ENCODE results near the gene DIAPH1. TPM values are rescaled to one million over a fixed set of nuclear protein-coding genes. Genes with fewer than 3 reads are reported as not detected.

DIAPH1 gene
- total RNA-seq, 6 experiments from 2014 or later = 105 to 119 (median 109) TPM

DNA sequence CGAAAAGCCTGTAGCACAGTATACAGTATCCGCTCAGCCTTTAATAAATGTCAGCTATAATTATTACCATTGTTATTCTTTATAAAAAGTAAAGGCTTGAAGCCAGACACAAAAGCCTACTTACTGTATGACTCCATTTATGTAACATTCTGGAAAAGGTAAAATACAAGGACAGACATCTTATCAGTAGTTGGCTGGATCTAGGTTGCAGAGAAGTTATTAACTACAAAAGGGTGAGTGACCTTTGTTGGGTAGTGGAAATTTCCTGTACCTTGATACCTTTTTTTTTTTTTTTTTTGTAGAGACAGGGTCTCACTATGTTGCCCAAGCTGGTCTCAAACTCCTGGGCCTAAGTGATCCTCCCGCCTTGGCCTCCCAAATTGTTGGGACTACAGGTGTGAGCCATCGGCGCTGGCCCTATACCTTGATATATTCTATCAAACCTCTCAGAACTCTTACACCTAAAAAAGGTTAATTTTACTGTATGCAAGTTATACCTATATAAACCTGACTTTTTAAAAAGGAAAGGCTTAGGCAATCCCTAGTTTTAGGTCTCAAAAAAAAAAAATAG is 11.9 kb upstream of the DIAPH1 start:
- Mint-ChIP-seq H3K27ac (no peak overlapping the region), H3K9me3 (no peaks in the 10 kb centered on the region), H3K4me3 (no peak overlapping the region), H3K4me1 (ENCODE audit: low read depth) (peaks cover 42% of the 10 kb centered on the region), H3K27me3 (ENCODE audit: insufficient read depth) (no peaks in the 10 kb centered on the region), H3K36me3 (ENCODE audit: low read depth) (peaks cover 22% of the 10 kb centered on the region)
- TF ChIP-seq, protein P1, sequence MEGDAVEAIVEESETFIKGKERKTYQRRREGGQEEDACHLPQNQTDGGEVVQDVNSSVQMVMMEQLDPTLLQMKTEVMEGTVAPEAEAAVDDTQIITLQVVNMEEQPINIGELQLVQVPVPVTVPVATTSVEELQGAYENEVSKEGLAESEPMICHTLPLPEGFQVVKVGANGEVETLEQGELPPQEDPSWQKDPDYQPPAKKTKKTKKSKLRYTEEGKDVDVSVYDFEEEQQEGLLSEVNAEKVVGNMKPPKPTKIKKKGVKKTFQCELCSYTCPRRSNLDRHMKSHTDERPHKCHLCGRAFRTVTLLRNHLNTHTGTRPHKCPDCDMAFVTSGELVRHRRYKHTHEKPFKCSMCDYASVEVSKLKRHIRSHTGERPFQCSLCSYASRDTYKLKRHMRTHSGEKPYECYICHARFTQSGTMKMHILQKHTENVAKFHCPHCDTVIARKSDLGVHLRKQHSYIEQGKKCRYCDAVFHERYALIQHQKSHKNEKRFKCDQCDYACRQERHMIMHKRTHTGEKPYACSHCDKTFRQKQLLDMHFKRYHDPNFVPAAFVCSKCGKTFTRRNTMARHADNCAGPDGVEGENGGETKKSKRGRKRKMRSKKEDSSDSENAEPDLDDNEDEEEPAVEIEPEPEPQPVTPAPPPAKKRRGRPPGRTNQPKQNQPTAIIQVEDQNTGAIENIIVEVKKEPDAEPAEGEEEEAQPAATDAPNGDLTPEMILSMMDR (IDR thresholded peaks at IDR 0.05) = no peak
- DNase-seq = no peak

DNA sequence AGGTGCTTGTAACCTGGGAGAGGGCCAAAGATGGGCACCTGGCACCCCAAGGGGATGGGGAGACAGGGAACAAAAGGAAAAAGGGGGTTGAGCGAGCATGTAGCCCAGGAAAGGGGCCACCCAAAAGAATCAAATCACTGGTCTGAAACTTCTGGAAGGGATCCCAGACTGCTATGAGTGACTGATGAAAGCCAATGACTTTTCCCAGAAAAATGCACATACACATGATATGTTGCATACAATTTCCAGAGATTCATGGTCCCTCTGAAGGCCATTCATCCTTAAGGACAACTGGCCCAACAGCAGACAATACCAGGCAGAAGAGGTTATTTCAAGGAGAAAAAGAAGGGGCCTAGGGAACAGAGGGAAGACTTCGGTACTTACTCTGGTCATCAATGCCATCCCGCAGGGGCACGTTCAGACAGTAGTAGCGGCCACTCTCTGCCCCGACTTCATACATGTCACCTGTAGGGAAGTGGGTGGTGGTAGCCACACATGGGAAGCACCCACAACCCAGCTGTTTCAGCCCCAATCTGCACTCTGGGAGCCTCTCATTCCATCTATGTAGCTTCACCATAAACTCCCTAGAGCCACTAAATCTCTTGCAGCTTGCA is 9.5 kb upstream of the DIAPH1 start:
- DNase-seq = no peak
- no peak overlapping the region for H3K4me3 Mint-ChIP-seq
- peaks cover 23% of the 10 kb centered on the region for H3K4me1 Mint-ChIP-seq (ENCODE audit: low read depth)
- TF ChIP-seq, protein P1 (IDR thresholded peaks at IDR 0.05) = no peak
- no peaks in the 10 kb centered on the region for H3K27me3 Mint-ChIP-seq (ENCODE audit: insufficient read depth)
- H3K9me3 Mint-ChIP-seq = no peaks in the 10 kb centered on the region
- H3K27ac Mint-ChIP-seq = no peak overlapping the region
- peaks cover 31% of the 10 kb centered on the region for H3K36me3 Mint-ChIP-seq (ENCODE audit: low read depth)

DNA sequence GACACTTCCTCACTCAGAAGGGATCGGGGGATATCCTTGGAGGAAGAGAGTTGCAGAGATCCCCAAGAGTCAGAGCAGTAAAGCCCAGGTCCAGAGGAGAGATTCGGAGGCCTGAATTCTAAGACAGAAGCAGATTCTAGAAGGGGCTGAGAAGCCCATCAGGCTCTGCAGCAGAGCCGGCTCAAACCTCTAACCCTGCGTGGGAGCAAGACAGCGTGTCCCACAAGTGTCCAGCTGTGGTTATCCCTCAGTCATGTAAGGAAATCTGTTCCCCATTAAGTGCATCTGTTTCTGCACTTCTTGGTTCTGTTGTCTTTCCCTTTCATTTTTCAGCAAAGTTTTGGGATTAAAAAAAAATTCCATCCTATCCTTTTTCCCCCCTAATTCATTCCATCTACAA is 4.8 kb upstream of the DIAPH1 start:
- DNase-seq = no peak
- TF ChIP-seq, protein P1 (IDR thresholded peaks at IDR 0.05) = no peak
- Mint-ChIP-seq H3K27me3 (ENCODE audit: insufficient read depth) (no peaks in the 10 kb centered on the region; the same call in 1 of the 2 replicates), H3K27ac (0 out of 2 replicates have a peak overlapping the region, but pooled peaks have one; percentile 19), H3K4me3 (no peak overlapping the region), H3K36me3 (ENCODE audit: low read depth) (peaks cover 34% of the 10 kb centered on the region), H3K4me1 (ENCODE audit: low read depth) (peaks cover 24% of the 10 kb centered on the region), H3K9me3 (no peaks in the 10 kb centered on the region)

DNA sequence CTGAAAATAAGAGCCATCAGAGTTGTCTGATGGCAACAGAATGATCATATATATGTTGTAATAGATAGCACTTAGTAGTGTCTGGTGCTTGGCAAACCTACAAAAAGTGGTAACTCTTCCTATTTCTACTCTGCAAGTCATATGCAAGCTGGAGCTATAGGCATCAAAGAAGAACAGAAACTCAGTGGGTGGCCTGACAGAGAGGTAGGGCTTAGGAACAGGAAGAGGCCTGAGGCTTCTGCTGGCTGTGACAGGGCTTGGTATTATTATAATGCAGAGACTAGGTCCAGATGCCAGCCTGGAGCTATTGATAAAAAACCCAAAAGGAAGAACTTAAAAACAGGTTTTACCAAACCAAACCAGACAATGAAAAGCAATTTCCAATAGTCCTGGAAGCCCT is 4.4 kb upstream of the DIAPH1 start:
- TF ChIP-seq, protein P1 (IDR thresholded peaks at IDR 0.05) = no peak
- no peak for DNase-seq
- H3K4me3 Mint-ChIP-seq = no peak overlapping the region
- no peaks in the 10 kb centered on the region for H3K9me3 Mint-ChIP-seq
- peak overlapping the region; percentile 19; the same call in 1 of the 2 replicates for H3K27ac Mint-ChIP-seq
- peaks cover 19% of the 10 kb centered on the region for H3K4me1 Mint-ChIP-seq (ENCODE audit: low read depth)
- H3K36me3 Mint-ChIP-seq (ENCODE audit: low read depth) = peaks cover 32% of the 10 kb centered on the region
- peaks cover 2% of the 10 kb centered on the region; the same call in 1 of the 2 replicates for H3K27me3 Mint-ChIP-seq (ENCODE audit: insufficient read depth)

DNA sequence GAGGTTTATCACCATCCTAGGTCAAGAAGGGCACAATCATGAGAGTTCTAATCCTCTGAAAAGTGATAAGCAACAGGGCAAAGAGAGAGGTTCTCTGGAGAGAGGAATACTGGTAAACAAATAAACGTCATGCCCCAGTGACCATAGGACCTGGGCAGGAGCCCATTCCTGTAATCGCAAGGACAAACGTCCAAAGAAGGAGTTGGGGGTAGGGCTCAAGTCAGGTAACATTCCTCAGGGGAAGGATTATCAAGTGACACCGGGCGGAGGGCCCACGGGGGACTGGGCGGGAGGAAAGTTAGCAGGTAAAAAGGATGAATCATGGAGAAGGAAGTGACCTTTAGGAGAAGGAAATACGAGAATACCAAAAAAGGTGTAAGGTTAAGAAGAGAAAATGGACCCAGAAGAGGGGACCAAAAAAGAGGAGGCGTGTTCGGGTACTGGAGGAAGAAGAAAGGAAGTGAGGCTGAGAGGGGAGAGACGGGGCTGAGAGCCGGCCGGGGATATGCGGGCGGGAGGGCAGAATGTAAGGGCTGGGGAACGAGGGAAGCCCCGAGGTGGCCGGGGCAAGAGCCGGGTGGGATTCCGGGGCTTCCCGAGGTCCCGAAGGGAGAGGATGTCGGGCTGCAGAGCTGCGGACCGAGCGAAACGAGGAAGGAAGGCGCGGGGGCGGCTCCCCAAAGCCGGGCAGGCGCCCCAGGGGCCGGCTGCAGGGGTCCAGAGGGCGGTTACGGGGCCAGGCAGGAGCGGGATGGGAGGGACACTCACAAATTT is 583 bp downstream of the DIAPH1 start:
- peak overlapping the region; percentile 96 for H3K4me3 Mint-ChIP-seq
- H3K9me3 Mint-ChIP-seq = no peaks in the 10 kb centered on the region
- TF ChIP-seq, protein P1 (IDR thresholded peaks at IDR 0.05) = no peak
- peaks cover 2% of the 10 kb centered on the region; the same call in 1 of the 2 replicates for H3K27me3 Mint-ChIP-seq (ENCODE audit: insufficient read depth)
- no peak for DNase-seq
- H3K36me3 Mint-ChIP-seq (ENCODE audit: low read depth) = peaks cover 17% of the 10 kb centered on the region
- peak overlapping the region; percentile 92 for H3K27ac Mint-ChIP-seq
- H3K4me1 Mint-ChIP-seq (ENCODE audit: low read depth) = peaks cover 40% of the 10 kb centered on the region
